Thyroid gland (tissue), 4 donors: ENCODE measurements around the gene AFAP1.

Experiments used
- POLR2A ChIP-seq, 2 donors: fragments of 450-650 bp; IDR thresholded peaks; one replicate each; pipeline ENCODE4 v1.6.1; 2017; ENCODE audit warnings: antibody characterized with exemption in 2 of 2, mild to moderate bottlenecking in 2 of 2, moderate library complexity in 1 of 2
- TF ChIP-seq, protein P1 (sequence below), 6 experiments: fragments of 200-600 bp in 3 of 6; fragments of 450-650 bp in 3 of 6; sonication (generic) in 3 of 6; IDR thresholded peaks; one replicate each; pipeline ENCODE4 v1.5.1; 2016 to 2019; ENCODE audit warnings: antibody characterized with exemption in 6 of 6, mild to moderate bottlenecking in 2 of 6, inconsistent platforms in 1 of 6, moderate library complexity in 1 of 6

- TF ChIP-seq, protein P1, sequence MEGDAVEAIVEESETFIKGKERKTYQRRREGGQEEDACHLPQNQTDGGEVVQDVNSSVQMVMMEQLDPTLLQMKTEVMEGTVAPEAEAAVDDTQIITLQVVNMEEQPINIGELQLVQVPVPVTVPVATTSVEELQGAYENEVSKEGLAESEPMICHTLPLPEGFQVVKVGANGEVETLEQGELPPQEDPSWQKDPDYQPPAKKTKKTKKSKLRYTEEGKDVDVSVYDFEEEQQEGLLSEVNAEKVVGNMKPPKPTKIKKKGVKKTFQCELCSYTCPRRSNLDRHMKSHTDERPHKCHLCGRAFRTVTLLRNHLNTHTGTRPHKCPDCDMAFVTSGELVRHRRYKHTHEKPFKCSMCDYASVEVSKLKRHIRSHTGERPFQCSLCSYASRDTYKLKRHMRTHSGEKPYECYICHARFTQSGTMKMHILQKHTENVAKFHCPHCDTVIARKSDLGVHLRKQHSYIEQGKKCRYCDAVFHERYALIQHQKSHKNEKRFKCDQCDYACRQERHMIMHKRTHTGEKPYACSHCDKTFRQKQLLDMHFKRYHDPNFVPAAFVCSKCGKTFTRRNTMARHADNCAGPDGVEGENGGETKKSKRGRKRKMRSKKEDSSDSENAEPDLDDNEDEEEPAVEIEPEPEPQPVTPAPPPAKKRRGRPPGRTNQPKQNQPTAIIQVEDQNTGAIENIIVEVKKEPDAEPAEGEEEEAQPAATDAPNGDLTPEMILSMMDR (IDR thresholded peaks at IDR 0.05): no peak
- TF ChIP-seq POLR2A (IDR thresholded peaks at IDR 0.05): no peak
These were observed 125.2 kb downstream of the AFAP1 start for GRCh38 chr4:7814451-7814850.
